Measurements from ENCODE around the gene TULP4. TPM values are rescaled to one million over a fixed set of nuclear protein-coding genes. Genes with fewer than 3 reads are reported as not detected.

TULP4 gene
- total RNA-seq, 1 donor from 2014 or later: 100 TPM

- Mint-ChIP-seq H3K9me3 (ENCODE audit: unreplicated experiment) (no peaks in the 10 kb centered on the region), H3K27ac (ENCODE audit: unreplicated experiment) (no peak overlapping the region)
Observed at GRCh38 chr6:158492881-158493280, 180.6 kb downstream of the TULP4 start.

GRCh38 chr6:158496700-158497099 is 184.4 kb downstream of the TULP4 start:
- no peak for TF ChIP-seq CTCF (IDR thresholded peaks at IDR 0.05)
- Mint-ChIP-seq H3K36me3 (ENCODE audit: unreplicated experiment) (peaks cover 43% of the 10 kb centered on the region), H3K27ac (ENCODE audit: unreplicated experiment) (no peak overlapping the region)

More at GRCh38 chr6:158492881-158493280, 180.6 kb downstream of the TULP4 start:
- no peak for DNase-seq (ENCODE audit: extremely low spot score, unreplicated experiment)
- Mint-ChIP-seq H3K4me3 (ENCODE audit: unreplicated experiment) (no peak overlapping the region), H3K4me1 (ENCODE audit: unreplicated experiment) (peaks cover 6% of the 10 kb centered on the region), H3K36me3 (ENCODE audit: unreplicated experiment) (peaks cover 33% of the 10 kb centered on the region), H3K27me3 (ENCODE audit: unreplicated experiment) (no peaks in the 10 kb centered on the region)
- no peak for TF ChIP-seq CTCF (IDR thresholded peaks at IDR 0.05)

GRCh38 chr6:158497620-158498019 is 185.4 kb downstream of the TULP4 start:
- H3K27me3 Mint-ChIP-seq (ENCODE audit: unreplicated experiment): no peaks in the 10 kb centered on the region
- no peak for DNase-seq (ENCODE audit: extremely low spot score, unreplicated experiment)
- no peak overlapping the region for H3K27ac Mint-ChIP-seq (ENCODE audit: unreplicated experiment)
- peaks cover 7% of the 10 kb centered on the region for H3K4me1 Mint-ChIP-seq (ENCODE audit: unreplicated experiment)
- H3K9me3 Mint-ChIP-seq (ENCODE audit: unreplicated experiment): no peaks in the 10 kb centered on the region
- no peak for TF ChIP-seq CTCF (IDR thresholded peaks at IDR 0.05)
- no peak overlapping the region for H3K4me3 Mint-ChIP-seq (ENCODE audit: unreplicated experiment)
- H3K36me3 Mint-ChIP-seq (ENCODE audit: unreplicated experiment): peaks cover 39% of the 10 kb centered on the region

More at GRCh38 chr6:158496700-158497099, 184.4 kb downstream of the TULP4 start:
- Mint-ChIP-seq H3K4me1 (ENCODE audit: unreplicated experiment) (peaks cover 7% of the 10 kb centered on the region), H3K4me3 (ENCODE audit: unreplicated experiment) (no peak overlapping the region), H3K27me3 (ENCODE audit: unreplicated experiment) (no peaks in the 10 kb centered on the region), H3K9me3 (ENCODE audit: unreplicated experiment) (no peaks in the 10 kb centered on the region)
- DNase-seq (ENCODE audit: extremely low spot score, unreplicated experiment): no peak

GRCh38 chr6:158498362-158498761 is 186.1 kb downstream of the TULP4 start:
- DNase-seq (ENCODE audit: extremely low spot score, unreplicated experiment): no peak
- Mint-ChIP-seq H3K27ac (ENCODE audit: unreplicated experiment) (no peak overlapping the region), H3K27me3 (ENCODE audit: unreplicated experiment) (no peaks in the 10 kb centered on the region), H3K9me3 (ENCODE audit: unreplicated experiment) (no peaks in the 10 kb centered on the region), H3K36me3 (ENCODE audit: unreplicated experiment) (peaks cover 45% of the 10 kb centered on the region), H3K4me1 (ENCODE audit: unreplicated experiment) (peaks cover 7% of the 10 kb centered on the region), H3K4me3 (ENCODE audit: unreplicated experiment) (no peak overlapping the region)
- no peak for TF ChIP-seq CTCF (IDR thresholded peaks at IDR 0.05)

- no peak overlapping the region for H3K4me3 Mint-ChIP-seq (ENCODE audit: unreplicated experiment)
- H3K36me3 Mint-ChIP-seq (ENCODE audit: unreplicated experiment): peaks cover 42% of the 10 kb centered on the region
- H3K27me3 Mint-ChIP-seq (ENCODE audit: unreplicated experiment): no peaks in the 10 kb centered on the region
- no peak for TF ChIP-seq CTCF (IDR thresholded peaks at IDR 0.05)
- no peak overlapping the region for H3K27ac Mint-ChIP-seq (ENCODE audit: unreplicated experiment)
- H3K4me1 Mint-ChIP-seq (ENCODE audit: unreplicated experiment): peaks cover 7% of the 10 kb centered on the region
- no peak for DNase-seq (ENCODE audit: extremely low spot score, unreplicated experiment)
- no peaks in the 10 kb centered on the region for H3K9me3 Mint-ChIP-seq (ENCODE audit: unreplicated experiment)
Observed at GRCh38 chr6:158499601-158500000, 187.3 kb downstream of the TULP4 start.

Measured in osteocyte (in vitro differentiated cells).